Measurements from ENCODE around the gene GPR15. TPM values are rescaled to one million over a fixed set of nuclear protein-coding genes. Genes with fewer than 3 reads are reported as not detected.

The GPR15 gene
- total RNA-seq, 2 experiments from 2014 or later = 1.1 to 1.3 TPM

- Mint-ChIP-seq H3K4me1 (peaks cover 66% of the 10 kb centered on the region), H3K27ac (no peak overlapping the region), H3K9me3 (ENCODE audit: low read depth) (peaks cover 6% of the 10 kb centered on the region), H3K36me3 (ENCODE audit: low read depth) (peaks cover 4% of the 10 kb centered on the region), H3K4me3 (no peak overlapping the region), H3K27me3 (peaks cover 4% of the 10 kb centered on the region)
- POLR2A ChIA-PET = no interaction called here
- DNase-seq = no peak
- intact Hi-C loops (cut with DNase I, micrococcal nuclease) = no loop called here
- no peak for ATAC-seq
- CTCF ChIA-PET = no interaction called here
Observed at GRCh38 chr3:98568402-98568801, 36.6 kb downstream of the GPR15 start.

GRCh38 chr3:98573181-98573728, 41.5 kb downstream of the GPR15 start:
- H3K4me3 Mint-ChIP-seq = peak overlapping the region; percentile 11
- DNase-seq = no peak
- intact Hi-C loops (cut with DNase I, micrococcal nuclease) = loop anchor here (2.0 to 5.0 kb wide), 5 partner anchors 211 to 536 kb away; partner anchors contain the start of gene GABRR3 (in 1 of the 2)
- ChIA-PET POLR2A (no interaction called here), CTCF (interaction anchor here (1.0 to 1.8 kb wide), 14 partner anchors 10 to 229 kb away, joined by 3 to 17 read pairs (median 5); partner anchors contain the start of genes CLDND1 and CPOX)
- H3K36me3 Mint-ChIP-seq (ENCODE audit: low read depth) = peaks cover 28% of the 10 kb centered on the region
- H3K4me1 Mint-ChIP-seq = peaks cover 49% of the 10 kb centered on the region
- peaks cover 7% of the 10 kb centered on the region for H3K9me3 Mint-ChIP-seq (ENCODE audit: low read depth)
- H3K27ac Mint-ChIP-seq = peak overlapping the region; percentile 70
- ATAC-seq = no peak
- peaks cover 4% of the 10 kb centered on the region for H3K27me3 Mint-ChIP-seq

GRCh38 chr3:98574132-98574531, 42.4 kb downstream of the GPR15 start:
- CTCF ChIA-PET = interaction anchor here (0.8 to 1.1 kb wide), 8 partner anchors 9 to 230 kb away, joined by 3 to 5 read pairs (median 4); no protein-coding TSS in a partner anchor
- H3K4me1 Mint-ChIP-seq = peaks cover 47% of the 10 kb centered on the region
- H3K36me3 Mint-ChIP-seq (ENCODE audit: low read depth) = peaks cover 28% of the 10 kb centered on the region
- H3K27me3 Mint-ChIP-seq = peaks cover 3% of the 10 kb centered on the region
- intact Hi-C loops (cut with DNase I, micrococcal nuclease) = loop anchor here (1.0 to 5.0 kb wide), 3 partner anchors 52 to 537 kb away; partner anchors contain the start of genes CLDND1 (in 1 of the 2) and GABRR3 (in 1 of the 2)
- peak overlapping the region; percentile 13 for H3K4me3 Mint-ChIP-seq
- POLR2A ChIA-PET = no interaction called here
- H3K27ac Mint-ChIP-seq = peak overlapping the region; percentile 84
- H3K9me3 Mint-ChIP-seq (ENCODE audit: low read depth) = peaks cover 6% of the 10 kb centered on the region
- ATAC-seq (peak; percentile 91), DNase-seq (peak; percentile 65)

- DNase-seq (no peak), ATAC-seq (no peak)
- H3K9me3 Mint-ChIP-seq (ENCODE audit: low read depth) = peaks cover 4% of the 10 kb centered on the region
- H3K36me3 Mint-ChIP-seq (ENCODE audit: low read depth) = peaks cover 34% of the 10 kb centered on the region
- intact Hi-C loops (cut with DNase I, micrococcal nuclease) = no loop called here
- ChIA-PET POLR2A (no interaction called here), CTCF (interaction anchor here (1.6 kb wide), 1 partner anchor 15 kb away, joined by 3 read pairs; no protein-coding TSS in a partner anchor)
- H3K27me3 Mint-ChIP-seq = no peaks in the 10 kb centered on the region
- no peak overlapping the region for H3K4me3 Mint-ChIP-seq
- H3K4me1 Mint-ChIP-seq = peaks cover 42% of the 10 kb centered on the region
- H3K27ac Mint-ChIP-seq = no peak overlapping the region
Observed at GRCh38 chr3:98577178-98577895, 45.6 kb downstream of the GPR15 start.

- Mint-ChIP-seq H3K9me3 (ENCODE audit: low read depth) (peaks cover 4% of the 10 kb centered on the region), H3K36me3 (ENCODE audit: low read depth) (peaks cover 56% of the 10 kb centered on the region), H3K27ac (no peak overlapping the region), H3K27me3 (no peaks in the 10 kb centered on the region), H3K4me1 (peaks cover 29% of the 10 kb centered on the region), H3K4me3 (no peak overlapping the region)
- DNase-seq (no peak), ATAC-seq (no peak)
- CTCF ChIA-PET = interaction anchor here (1.1 to 1.3 kb wide), 3 partner anchors 10 to 73 kb away, joined by 3 to 4 read pairs (median 3); no protein-coding TSS in a partner anchor
- POLR2A ChIA-PET = interaction anchor here (1.4 kb wide), 1 partner anchor 10 kb away, joined by 3 read pairs; no protein-coding TSS in a partner anchor
- intact Hi-C loops (cut with DNase I, micrococcal nuclease) = no loop called here
Observed at GRCh38 chr3:98580401-98581386, 48.9 kb downstream of the GPR15 start.

GRCh38 chr3:98581474-98581873, 49.7 kb downstream of the GPR15 start:
- no peak for ATAC-seq

GRCh38 chr3:98582042-98582441, 50.3 kb downstream of the GPR15 start:
- intact Hi-C loops (cut with DNase I, micrococcal nuclease) = no loop called here
- no peaks in the 10 kb centered on the region for H3K9me3 Mint-ChIP-seq (ENCODE audit: low read depth)
- POLR2A ChIA-PET = no interaction called here

More at GRCh38 chr3:98581474-98581873, 49.7 kb downstream of the GPR15 start:
- H3K36me3 Mint-ChIP-seq (ENCODE audit: low read depth) = peaks cover 57% of the 10 kb centered on the region
- DNase-seq = no peak
- H3K27me3 Mint-ChIP-seq = no peaks in the 10 kb centered on the region
- peaks cover 26% of the 10 kb centered on the region for H3K4me1 Mint-ChIP-seq
- intact Hi-C loops (cut with DNase I, micrococcal nuclease) = no loop called here
- H3K4me3 Mint-ChIP-seq = no peak overlapping the region
- no peaks in the 10 kb centered on the region for H3K9me3 Mint-ChIP-seq (ENCODE audit: low read depth)
- ChIA-PET POLR2A (interaction anchor here (1.4 kb wide), 1 partner anchor 9 kb away, joined by 3 read pairs; no protein-coding TSS in a partner anchor), CTCF (interaction anchor here (1.1 to 1.3 kb wide), 3 partner anchors 9 to 74 kb away, joined by 3 to 4 read pairs (median 3); no protein-coding TSS in a partner anchor)
- no peak overlapping the region for H3K27ac Mint-ChIP-seq

GRCh38 chr3:98583766-98584165, 52.0 kb downstream of the GPR15 start:
- ATAC-seq (no peak), DNase-seq (no peak)
- H3K27me3 Mint-ChIP-seq = no peaks in the 10 kb centered on the region
- no peaks in the 10 kb centered on the region for H3K9me3 Mint-ChIP-seq (ENCODE audit: low read depth)
- H3K36me3 Mint-ChIP-seq (ENCODE audit: low read depth) = peaks cover 57% of the 10 kb centered on the region
- intact Hi-C loops (cut with DNase I, micrococcal nuclease) = no loop called here
- H3K4me3 Mint-ChIP-seq = no peak overlapping the region
- ChIA-PET POLR2A (interaction anchor here (0.5 kb wide), 1 partner anchor 18 kb away, joined by 3 read pairs; no protein-coding TSS in a partner anchor), CTCF (interaction anchor here (2.0 kb wide), 1 partner anchor 11 kb away, joined by 5 read pairs; no protein-coding TSS in a partner anchor)
- H3K27ac Mint-ChIP-seq = no peak overlapping the region
- peaks cover 17% of the 10 kb centered on the region for H3K4me1 Mint-ChIP-seq

More at GRCh38 chr3:98582042-98582441, 50.3 kb downstream of the GPR15 start:
- Mint-ChIP-seq H3K27me3 (no peaks in the 10 kb centered on the region), H3K4me1 (peaks cover 24% of the 10 kb centered on the region), H3K4me3 (no peak overlapping the region), H3K36me3 (ENCODE audit: low read depth) (peaks cover 53% of the 10 kb centered on the region), H3K27ac (no peak overlapping the region)
- ATAC-seq = no peak
- no peak for DNase-seq
- CTCF ChIA-PET = interaction anchor here (1.3 kb wide), 1 partner anchor 14 kb away, joined by 3 read pairs; no protein-coding TSS in a partner anchor

Other genes starting within 250 kb of the GPR15 start
- gene OR5H2, start 249.5 kb upstream of the GPR15 start, total RNA-seq = not detected
- not detected for gene OR5K4, start 178.1 kb upstream of the GPR15 start, total RNA-seq
- not detected for gene OR5K3, start 141.3 kb upstream of the GPR15 start, total RNA-seq
- not detected for gene OR5K1, start 68.8 kb upstream of the GPR15 start, total RNA-seq
- gene OR5K2, start 34.3 kb upstream of the GPR15 start, total RNA-seq = not detected
- gene CLDND1, start 9.1 kb upstream of the GPR15 start, total RNA-seq = 100 to 1,000 TPM; 153 to 171 TPM
- 10 to 100 TPM; 40.3 to 41.9 TPM for gene CPOX, start 61.6 kb downstream of the GPR15 start, total RNA-seq
- gene ST3GAL6, start 231.4 kb downstream of the GPR15 start, total RNA-seq = not detected

All from activated CD4-positive, alpha-beta T cell treated with anti-CD3 and anti-CD28 coated beads for 36 hours (primary cell).